DMS 273 treated with DMSO at 0.1 percent for 48 hours (cell line): ENCODE data around the gene OR2T3.
"Not testable (repeated sequence)": the region's sequence is repeated elsewhere in the genome, so short reads cannot be mapped to it uniquely, and the experiment has no call there.

ENCODE experiments used
- DNase-seq: peaks from one replicate; lab custom pipeline; 2025; lab: John Stamatoyannopoulos, UW

The OR2T3 gene

DNA sequence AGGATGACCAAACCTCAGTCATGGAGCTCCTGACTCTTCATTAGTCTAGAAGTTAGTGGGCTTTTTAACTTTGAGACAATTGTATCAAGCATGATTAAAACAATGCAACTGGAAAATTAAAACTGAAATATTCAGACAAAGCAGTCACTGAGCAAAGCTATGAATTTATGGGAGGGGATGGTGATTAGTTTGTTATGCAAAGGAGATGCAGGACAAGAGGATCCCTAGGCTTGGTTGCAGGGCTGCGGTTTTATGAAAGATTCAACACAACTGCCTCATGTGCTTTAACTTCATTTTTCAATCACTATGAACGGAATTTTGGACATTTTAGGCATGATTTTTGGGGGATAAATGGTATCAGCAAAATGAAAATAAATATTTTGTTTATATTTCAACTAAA lies 1.0 kb upstream of the OR2T3 start:
- not testable (repeated sequence) for DNase-seq

DNA sequence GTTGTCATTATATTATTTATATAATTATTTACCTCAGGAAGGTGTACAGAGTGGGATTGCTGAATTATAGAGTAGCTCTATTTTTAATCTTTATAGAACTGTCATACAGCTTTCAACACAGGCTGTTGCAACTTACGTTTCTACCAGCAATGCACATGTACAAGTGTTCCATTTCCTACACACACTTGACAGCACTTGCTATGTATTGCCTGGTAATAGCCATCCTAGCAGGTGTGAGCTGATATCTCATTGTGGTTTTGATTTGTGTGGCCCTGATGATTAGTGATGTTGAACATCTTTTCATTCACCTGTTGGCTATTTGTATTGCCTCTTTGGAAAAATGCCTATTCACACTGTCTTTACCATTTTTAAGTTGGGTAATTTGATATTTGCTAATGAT lies 2.5 kb downstream of the OR2T3 start:
- DNase-seq = not testable (repeated sequence)

DNA sequence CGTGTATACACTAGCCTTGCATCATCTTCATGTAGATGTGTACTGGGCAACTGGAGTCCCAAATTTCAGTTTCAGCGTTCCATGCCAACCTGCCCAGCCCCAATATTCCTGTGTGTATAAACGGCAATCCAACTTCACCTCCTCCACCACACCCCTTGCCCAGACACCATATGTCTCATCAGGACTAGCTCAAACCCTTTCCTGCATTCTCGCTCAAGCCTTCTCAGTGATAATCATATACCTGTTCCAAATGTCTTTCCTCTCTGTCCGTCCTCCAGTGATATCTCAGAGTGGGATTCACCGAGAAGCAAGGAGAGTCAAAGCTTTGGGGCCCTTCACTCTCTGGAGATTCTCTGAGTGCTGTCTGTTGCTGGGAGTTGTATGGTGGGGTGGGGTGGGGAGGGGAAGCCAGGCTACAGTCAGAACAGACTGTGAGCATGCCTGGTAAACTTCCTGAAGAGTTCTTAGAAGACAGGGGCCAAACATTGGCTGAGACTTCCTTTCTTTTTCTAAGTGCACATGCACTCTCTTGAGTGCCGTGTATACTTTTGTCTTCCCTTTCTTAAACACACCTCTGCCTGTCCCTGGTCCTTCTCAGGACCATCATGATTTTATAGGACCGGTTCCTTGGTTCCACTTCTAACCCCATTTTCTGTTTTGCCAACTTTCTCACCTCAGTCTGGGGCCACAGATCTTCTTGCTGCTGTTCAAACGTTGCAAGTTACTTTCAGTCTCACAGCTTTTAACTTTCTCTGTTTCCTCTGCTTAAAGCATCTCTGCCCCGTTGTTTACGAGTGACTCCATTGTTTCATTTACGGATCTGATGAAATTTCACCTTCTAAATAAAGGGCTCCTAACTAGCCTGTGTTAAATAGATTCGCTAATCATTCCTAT lies 8.8 kb downstream of the OR2T3 start:
- not testable (repeated sequence) for DNase-seq

DNA sequence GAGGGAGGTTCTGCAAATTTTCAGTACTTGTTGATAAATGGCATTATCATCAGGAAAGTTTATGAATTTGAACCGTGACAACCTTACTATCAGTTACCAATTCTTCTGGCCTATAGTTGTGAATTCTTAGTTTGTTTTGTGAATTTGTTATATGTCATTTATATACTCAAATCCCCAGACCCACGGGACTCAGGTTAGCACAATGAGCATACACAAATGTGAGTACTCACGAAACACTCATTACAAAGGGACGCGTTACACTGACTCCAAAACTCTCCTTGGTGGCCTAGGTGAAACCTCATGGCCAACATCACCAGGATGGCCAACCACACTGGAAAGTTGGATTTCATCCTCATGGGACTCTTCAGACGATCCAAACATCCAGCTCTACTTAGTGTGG lies 15.1 kb downstream of the OR2T3 start, which contains the start of gene OR2T5:
Gene OR2T5 (plus strand): TSS at position 301 of the 400 bp plus-strand sequence. CDS start 0 bp downstream, at position 301.
- not testable (repeated sequence) for DNase-seq

DNA sequence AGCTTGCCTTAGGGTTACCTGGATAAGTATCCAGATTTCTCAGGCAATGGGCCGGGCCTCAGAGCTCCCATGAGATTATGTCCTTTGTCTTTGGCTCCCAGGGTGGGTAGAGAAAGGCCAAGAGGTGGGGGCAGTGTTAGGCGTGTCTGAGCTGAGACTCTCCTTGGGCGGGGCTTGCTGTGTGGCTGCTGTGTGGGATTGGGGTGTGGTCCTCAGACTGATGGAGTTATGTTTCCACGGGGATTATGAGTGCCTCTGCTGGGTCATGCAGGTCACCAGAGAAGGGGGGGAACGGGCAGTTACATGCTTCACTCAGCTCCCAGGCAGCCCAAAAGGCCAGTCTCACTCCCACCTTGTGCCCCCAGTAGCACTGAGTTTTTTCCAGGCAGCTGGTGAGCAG lies 23.5 kb downstream of the OR2T3 start:
- not testable (repeated sequence) for DNase-seq

DNA sequence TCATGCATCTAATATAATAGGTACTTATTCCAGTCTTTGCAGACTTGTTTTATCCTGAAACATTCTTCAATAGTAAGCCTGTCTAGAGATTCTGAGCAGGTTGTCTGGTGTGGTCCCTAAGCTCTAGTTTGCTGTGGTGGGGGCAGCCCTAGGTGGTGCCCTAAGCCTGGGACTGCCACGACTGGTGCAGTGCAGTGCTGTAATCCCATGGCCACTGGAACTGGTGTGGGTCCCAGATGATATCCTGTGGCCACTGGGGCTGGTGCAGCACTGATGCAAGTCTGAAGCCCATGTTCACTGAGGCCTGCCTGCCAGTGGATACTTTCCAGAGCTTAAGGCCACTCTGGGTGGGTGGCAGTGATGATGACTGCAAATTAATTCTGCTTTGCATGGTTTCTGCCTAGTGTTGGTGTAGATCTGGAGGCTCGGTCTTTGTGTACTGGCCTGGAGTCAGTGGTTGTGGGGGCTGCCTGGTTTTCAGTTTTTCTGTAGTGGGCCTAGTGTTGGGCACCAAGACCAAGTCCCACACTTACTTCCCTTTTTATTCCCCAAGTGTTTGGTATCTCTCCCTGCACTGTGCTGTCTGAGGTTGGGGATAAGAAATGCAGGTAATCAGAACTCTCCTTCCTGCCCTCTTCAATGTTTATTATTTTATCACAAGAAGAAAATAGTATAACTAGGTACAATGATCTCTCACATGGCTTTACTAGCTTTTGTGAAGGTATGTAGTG lies 27.3 kb downstream of the OR2T3 start:
- DNase-seq = not testable (repeated sequence)

DNA sequence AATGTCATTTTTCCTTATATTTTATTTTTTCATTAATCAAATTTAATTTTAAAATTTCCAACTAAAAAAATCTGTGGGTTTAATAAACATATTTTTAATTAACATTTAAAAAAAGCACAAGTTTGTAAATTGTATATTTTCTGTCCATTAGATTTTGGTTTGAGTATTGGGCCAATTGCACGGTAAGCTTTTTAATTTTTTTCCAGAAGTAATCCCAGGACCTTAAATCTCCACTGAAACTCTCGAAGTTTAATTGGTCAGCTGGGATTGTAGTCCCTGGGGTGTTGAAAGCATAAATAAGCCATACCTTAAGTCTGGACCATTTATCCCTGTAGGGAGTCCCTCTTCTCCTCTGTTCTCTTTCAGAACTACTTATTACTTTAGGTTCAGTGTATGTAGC lies 34.6 kb downstream of the OR2T3 start, which contains the start of gene OR2G6:
Gene OR2G6 (plus strand): TSS at position 301 of the 400 bp plus-strand sequence. CDS start 13,574 bp downstream, outside the sequence.
- not testable (repeated sequence) for DNase-seq

DNA sequence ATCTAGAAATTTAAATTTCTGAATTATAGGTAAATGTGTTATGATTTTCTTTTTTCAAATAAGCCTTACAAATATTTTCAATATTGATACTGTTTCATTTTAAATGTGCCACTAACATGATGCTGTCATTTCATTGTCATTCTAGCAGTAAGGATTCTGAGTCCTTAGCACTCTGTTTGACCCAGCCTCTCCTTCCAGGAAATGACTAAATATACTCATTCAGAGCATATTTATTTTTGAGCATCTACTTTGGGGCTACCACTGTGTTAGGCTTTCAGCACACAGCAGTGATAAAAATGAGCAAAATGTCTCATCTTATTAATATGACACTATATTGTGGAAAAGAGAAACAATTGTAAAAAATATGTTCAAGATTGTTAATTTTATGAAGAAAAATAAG lies 37.1 kb downstream of the OR2T3 start:
- DNase-seq = not testable (repeated sequence)

DNA sequence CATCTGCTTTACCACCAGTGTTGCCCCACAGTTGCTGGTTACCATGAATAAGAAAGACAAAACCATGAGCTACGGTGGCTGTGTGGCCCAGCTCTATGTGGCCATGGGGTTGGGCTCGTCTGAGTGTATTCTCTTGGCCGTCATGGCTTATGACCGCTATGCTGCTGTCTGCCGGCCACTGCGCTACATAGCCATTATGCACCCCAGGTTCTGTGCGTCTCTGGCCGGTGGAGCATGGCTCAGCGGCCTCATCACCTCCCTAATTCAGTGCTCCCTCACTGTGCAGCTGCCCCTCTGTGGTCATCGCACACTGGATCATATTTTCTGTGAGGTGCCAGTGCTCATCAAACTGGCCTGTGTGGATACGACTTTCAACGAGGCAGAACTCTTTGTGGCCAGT lies 48.7 kb downstream of the OR2T3 start:
- no peak for DNase-seq
